Endothelial cell (in vitro differentiated cells): ENCODE measurements around the gene PACS2. TPM values are rescaled to one million over a fixed set of nuclear protein-coding genes. Genes with fewer than 3 reads are reported as not detected.
A peak's percentile ranks its signal among the peaks of the same experiment; 100 is the strongest.

ENCODE experiments used
- DNase-seq: peaks from one replicate; pipeline ENCODE4 v3.0.0; 2021; ENCODE audit warnings: low spot score
- H3K27ac Mint-ChIP-seq: one replicate; pipeline ENCODE4 v1.8.0; 2021; ENCODE audit warnings: mixed read lengths, inconsistent platforms; ENCODE audit not compliant: unreplicated experiment
- H3K27me3 Mint-ChIP-seq: one replicate; pipeline ENCODE4 v1.8.0; 2021; ENCODE audit warnings: mild to moderate bottlenecking, moderate library complexity, mixed read lengths, inconsistent platforms; ENCODE audit not compliant: unreplicated experiment
- H3K36me3 Mint-ChIP-seq: one replicate; pipeline ENCODE4 v1.8.0; 2021; ENCODE audit warnings: mild to moderate bottlenecking, low read depth, mixed read lengths, inconsistent platforms; ENCODE audit not compliant: unreplicated experiment
- H3K4me1 Mint-ChIP-seq: one replicate; pipeline ENCODE4 v1.8.0; 2021; ENCODE audit warnings: mild to moderate bottlenecking, mixed read lengths, inconsistent platforms; ENCODE audit not compliant: unreplicated experiment
- H3K4me3 Mint-ChIP-seq: one replicate; pipeline ENCODE4 v1.8.0; 2021; ENCODE audit warnings: mild to moderate bottlenecking, mixed read lengths, inconsistent platforms; ENCODE audit not compliant: unreplicated experiment
- H3K9me3 Mint-ChIP-seq: one replicate; pipeline ENCODE4 v1.8.0; 2021; ENCODE audit warnings: mixed read lengths, inconsistent platforms; ENCODE audit not compliant: unreplicated experiment
- total RNA-seq: library from RNA; stranded (reverse); fragmentation: NEBNext Ultra II Directional; extraction: Animal tissue kit (Norgen Biotek cat#: 25700); gene quantifications from one replicate; pipeline ENCODE4 v1.2.1, GENCODE V29; 2021; ENCODE audit not compliant: unreplicated experiment
- TF ChIP-seq, protein P1 (sequence below): fragments of 200-600 bp; sonication (generic); IDR thresholded peaks from one replicate; pipeline ENCODE4 v1.5.0; 2021; ENCODE audit warnings: antibody characterized with exemption; ENCODE audit not compliant: unreplicated experiment

PACS2 gene
- total RNA-seq, 1 donor from 2014 or later = 113 TPM

DNA sequence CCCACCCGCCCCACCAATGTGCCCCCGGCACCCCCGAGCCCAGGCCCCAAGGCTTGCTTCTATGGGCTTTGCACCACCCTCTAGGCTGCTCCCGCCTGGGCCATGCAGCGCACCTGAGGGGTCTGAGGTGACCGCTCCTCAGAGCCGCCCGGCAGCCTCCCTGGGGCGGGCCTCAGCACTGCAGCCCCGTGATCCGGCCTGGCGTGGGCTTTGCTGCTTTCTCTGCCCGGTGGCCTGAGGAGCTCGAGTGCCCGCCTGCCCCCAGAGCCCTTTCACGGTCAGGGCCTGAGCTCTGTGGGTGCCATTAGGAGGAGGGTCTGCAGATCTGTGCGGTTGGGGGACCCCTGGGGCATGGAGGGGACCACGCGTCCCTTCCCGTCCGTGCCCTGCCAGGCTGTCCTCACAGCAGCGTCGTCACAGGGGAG is 111.3 kb downstream of the PACS2 start:
- H3K36me3 Mint-ChIP-seq = peaks cover 11% of the 10 kb centered on the region
- H3K9me3 Mint-ChIP-seq = no peaks in the 10 kb centered on the region
- TF ChIP-seq, protein P1, sequence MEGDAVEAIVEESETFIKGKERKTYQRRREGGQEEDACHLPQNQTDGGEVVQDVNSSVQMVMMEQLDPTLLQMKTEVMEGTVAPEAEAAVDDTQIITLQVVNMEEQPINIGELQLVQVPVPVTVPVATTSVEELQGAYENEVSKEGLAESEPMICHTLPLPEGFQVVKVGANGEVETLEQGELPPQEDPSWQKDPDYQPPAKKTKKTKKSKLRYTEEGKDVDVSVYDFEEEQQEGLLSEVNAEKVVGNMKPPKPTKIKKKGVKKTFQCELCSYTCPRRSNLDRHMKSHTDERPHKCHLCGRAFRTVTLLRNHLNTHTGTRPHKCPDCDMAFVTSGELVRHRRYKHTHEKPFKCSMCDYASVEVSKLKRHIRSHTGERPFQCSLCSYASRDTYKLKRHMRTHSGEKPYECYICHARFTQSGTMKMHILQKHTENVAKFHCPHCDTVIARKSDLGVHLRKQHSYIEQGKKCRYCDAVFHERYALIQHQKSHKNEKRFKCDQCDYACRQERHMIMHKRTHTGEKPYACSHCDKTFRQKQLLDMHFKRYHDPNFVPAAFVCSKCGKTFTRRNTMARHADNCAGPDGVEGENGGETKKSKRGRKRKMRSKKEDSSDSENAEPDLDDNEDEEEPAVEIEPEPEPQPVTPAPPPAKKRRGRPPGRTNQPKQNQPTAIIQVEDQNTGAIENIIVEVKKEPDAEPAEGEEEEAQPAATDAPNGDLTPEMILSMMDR = no peak
- DNase-seq = no peak
- H3K4me1 Mint-ChIP-seq = peaks cover 1% of the 10 kb centered on the region
- H3K4me3 Mint-ChIP-seq = no peak overlapping the region
- no peak overlapping the region for H3K27ac Mint-ChIP-seq
- peaks cover 11% of the 10 kb centered on the region for H3K27me3 Mint-ChIP-seq

DNA sequence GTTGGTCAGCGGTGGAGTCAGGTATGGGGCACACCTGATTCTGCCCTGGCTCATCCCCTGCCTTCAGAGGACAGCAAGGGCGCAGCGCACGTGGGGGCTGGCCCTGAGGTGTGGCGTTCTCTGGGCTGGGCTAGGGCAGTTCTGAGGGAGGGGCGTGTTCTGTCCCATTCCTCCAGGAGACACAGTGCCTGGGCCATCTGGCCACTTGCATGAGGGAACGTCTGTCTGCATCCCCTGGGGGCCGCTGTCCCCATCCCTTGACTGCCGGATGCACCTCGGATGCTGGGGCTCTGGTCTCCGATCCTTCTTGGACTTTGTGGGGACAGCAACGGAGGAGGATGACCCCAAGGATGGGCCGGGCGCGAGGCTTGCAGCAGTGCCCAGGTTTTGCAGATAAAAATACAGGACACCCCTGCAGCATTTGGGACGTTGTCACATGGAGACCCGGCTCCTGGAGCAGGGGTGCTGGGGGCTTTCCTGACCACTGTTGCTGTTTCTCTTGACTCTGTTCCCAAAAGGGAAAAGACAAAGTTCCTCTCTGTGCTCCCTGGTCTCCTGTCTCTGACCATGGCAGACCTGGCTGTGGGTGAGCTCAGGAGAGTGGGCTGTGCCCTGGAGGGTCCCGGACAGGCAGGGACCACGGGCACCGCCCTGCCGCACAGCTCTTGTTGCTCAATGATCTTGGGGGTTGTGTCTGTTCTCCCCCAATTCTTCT is 112.0 kb downstream of the PACS2 start:
- no peak overlapping the region for H3K27ac Mint-ChIP-seq
- H3K36me3 Mint-ChIP-seq = peaks cover 11% of the 10 kb centered on the region
- peak overlapping the region; percentile 56 for H3K4me3 Mint-ChIP-seq
- H3K4me1 Mint-ChIP-seq = no peaks in the 10 kb centered on the region
- DNase-seq = no peak
- TF ChIP-seq, protein P1 = no peak
- peaks cover 10% of the 10 kb centered on the region for H3K27me3 Mint-ChIP-seq
- H3K9me3 Mint-ChIP-seq = no peaks in the 10 kb centered on the region

DNA sequence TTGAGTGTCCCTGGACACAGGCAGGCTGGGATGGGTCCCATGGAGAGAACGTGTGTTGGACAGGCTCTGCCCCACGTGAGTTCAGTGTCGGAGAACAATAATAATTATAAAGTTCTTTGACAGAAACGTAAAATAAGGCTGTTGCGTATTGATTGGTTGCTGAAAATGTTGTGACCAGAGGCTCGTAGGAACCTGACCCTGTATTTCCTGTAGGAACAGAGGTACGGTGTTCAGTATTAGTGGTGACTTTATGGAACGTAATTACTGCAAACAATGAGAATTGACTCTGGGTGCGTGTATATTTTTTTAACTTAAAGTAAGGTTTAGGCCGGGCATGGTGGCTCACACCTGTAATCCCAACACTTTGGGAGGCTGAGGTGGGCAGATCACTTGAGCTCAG is 112.9 kb downstream of the PACS2 start:
- H3K4me1 Mint-ChIP-seq = no peaks in the 10 kb centered on the region
- H3K9me3 Mint-ChIP-seq = no peaks in the 10 kb centered on the region
- TF ChIP-seq, protein P1 = no peak
- peaks cover 11% of the 10 kb centered on the region for H3K36me3 Mint-ChIP-seq
- peaks cover 8% of the 10 kb centered on the region for H3K27me3 Mint-ChIP-seq
- H3K27ac Mint-ChIP-seq = no peak overlapping the region
- DNase-seq = no peak
- H3K4me3 Mint-ChIP-seq = peak overlapping the region; percentile 56

DNA sequence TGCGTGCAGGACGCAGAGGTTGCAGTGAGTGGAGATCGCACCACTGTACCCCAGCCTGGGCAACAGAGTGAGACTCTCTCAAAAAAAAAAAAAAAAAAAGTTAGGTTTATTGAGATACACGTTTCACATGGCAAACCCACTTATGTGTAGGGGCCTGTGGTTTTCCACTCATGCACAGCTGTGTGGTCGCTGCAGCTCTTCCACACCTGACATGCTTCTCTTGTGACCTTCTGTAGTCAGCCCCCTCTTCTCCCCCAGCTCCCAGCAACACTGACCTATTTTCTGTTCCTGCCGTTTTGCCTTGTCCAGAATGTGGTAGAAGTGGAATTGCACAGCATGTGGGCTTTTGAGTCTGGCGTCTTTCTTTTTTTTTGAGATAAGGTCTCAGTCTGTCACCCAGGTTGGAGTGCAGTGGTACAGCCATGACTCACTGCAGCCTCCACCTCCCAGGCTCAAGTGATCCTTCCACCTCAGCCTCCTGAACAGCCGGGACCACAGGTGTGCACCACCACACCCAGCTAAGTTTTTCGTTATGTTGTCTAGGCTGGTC is 113.5 kb downstream of the PACS2 start:
- Mint-ChIP-seq H3K4me3 (no peak overlapping the region), H3K4me1 (no peaks in the 10 kb centered on the region), H3K27me3 (peaks cover 6% of the 10 kb centered on the region), H3K27ac (no peak overlapping the region), H3K36me3 (peaks cover 11% of the 10 kb centered on the region), H3K9me3 (no peaks in the 10 kb centered on the region)
- TF ChIP-seq, protein P1 = no peak
- no peak for DNase-seq

DNA sequence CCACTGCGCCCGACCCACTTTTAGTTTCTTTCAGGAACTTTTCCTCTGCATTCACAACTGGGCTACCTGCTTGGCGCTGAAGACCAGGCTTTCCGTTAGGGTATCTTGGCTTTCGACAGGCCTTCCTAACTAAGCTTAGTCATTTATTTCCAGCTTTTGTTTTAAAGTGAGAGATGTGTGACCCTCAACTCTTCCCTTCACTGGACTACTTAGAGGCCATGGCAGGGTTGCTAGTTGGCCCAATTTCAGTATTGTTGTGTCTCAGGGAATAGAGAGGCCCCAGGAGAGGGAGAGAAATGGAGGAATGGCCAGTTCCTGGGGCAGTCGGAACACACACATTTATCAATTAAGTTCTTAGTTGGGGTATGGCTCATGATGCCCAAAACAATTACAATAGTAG is 115.5 kb downstream of the PACS2 start:
- Mint-ChIP-seq H3K27me3 (peaks cover 6% of the 10 kb centered on the region), H3K4me3 (no peak overlapping the region), H3K4me1 (no peaks in the 10 kb centered on the region), H3K36me3 (peaks cover 11% of the 10 kb centered on the region), H3K27ac (no peak overlapping the region), H3K9me3 (no peaks in the 10 kb centered on the region)
- no peak for DNase-seq
- TF ChIP-seq, protein P1 = no peak
